Measurements from ENCODE around the gene TMPO. TPM values are rescaled to one million over a fixed set of nuclear protein-coding genes. Genes with fewer than 3 reads are reported as not detected.
"Not testable (repeated sequence)": the region's sequence is repeated elsewhere in the genome, so short reads cannot be mapped to it uniquely, and the experiment has no call there.

Gene TMPO
- total RNA-seq, 4 donors from 2014 or later, result 70.4 to 96.6 (median 77.1) TPM

DNA sequence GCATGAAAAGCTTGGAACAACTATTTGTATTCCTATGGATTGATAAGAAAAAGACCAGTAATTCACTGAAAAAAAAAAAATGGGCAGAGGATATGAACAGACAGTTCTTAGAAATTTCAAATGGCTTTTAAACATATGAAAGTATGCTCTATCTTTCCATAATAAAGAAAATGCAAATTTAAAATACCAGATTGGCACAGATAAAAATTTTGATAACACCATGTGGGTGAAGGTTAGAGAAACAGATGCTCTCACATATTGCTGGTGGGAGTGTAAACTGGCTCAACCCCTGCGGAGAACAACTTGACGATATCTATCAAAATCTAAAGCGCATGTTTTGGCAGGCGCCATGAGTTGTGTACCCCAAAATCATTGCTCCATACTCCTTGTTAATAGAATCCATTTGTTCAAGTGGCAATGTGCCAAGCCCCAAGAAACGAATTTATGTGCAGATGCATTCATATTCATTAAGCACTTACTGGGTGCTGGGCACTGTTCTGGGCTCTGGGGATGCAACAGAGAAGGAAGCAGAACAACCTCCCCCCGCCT, 29.5 kb upstream of the TMPO start:
- no peaks in the 10 kb centered on the region for H3K27me3 ChIP-seq
- peaks cover 0 to 9% (median 6%) of the 10 kb centered on the region in 3 donors for H3K4me1 ChIP-seq
- DNase-seq, result no peak
- no peaks in the 10 kb centered on the region for H3K9me3 ChIP-seq
- WGBS, 2 donors, result 76 to 79% methylated on average over 6 of the region's 6 CpGs
- intact Hi-C loops (cut with DNase I), result loop anchor here (10.0 kb wide), 1 partner anchor 61 kb away; no protein-coding TSS in a partner anchor
- no peak overlapping the region for H3K27ac ChIP-seq
- TF ChIP-seq POLR2A (IDR thresholded peaks at IDR 0.05), result no peak
- TF ChIP-seq, protein P1, sequence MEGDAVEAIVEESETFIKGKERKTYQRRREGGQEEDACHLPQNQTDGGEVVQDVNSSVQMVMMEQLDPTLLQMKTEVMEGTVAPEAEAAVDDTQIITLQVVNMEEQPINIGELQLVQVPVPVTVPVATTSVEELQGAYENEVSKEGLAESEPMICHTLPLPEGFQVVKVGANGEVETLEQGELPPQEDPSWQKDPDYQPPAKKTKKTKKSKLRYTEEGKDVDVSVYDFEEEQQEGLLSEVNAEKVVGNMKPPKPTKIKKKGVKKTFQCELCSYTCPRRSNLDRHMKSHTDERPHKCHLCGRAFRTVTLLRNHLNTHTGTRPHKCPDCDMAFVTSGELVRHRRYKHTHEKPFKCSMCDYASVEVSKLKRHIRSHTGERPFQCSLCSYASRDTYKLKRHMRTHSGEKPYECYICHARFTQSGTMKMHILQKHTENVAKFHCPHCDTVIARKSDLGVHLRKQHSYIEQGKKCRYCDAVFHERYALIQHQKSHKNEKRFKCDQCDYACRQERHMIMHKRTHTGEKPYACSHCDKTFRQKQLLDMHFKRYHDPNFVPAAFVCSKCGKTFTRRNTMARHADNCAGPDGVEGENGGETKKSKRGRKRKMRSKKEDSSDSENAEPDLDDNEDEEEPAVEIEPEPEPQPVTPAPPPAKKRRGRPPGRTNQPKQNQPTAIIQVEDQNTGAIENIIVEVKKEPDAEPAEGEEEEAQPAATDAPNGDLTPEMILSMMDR (IDR thresholded peaks at IDR 0.05), result no peak
- H3K36me3 ChIP-seq, result no peaks in the 10 kb centered on the region
- H3K4me3 ChIP-seq, result no peak overlapping the region

DNA sequence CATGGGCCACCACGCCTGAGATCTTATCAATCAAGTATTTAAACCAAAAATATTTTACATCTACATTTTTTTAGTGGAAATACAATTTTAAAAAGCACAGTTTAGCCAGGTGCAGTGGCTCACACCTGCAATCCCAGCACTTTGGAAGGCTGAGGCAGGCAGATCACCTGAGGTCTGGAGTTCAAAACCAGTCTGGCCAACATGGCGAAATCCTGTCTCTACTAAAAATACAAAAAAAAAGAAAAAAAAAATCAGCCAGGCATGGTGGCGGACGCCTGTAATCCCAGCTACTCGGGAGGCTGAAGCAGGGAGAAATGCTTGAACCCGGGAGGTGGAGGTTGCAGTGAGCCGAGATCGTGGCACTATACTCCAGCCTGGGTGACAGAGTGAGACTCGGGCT, 27.0 kb upstream of the TMPO start:
- intact Hi-C loops (cut with DNase I), result loop anchor here (10.0 kb wide), 1 partner anchor 64 kb away; no protein-coding TSS in a partner anchor
- H3K36me3 ChIP-seq, H3K4me3 ChIP-seq, DNase-seq, H3K27ac ChIP-seq, H3K27me3 ChIP-seq, H3K9me3 ChIP-seq: not testable (repeated sequence)
- peaks cover 3 to 18% (median 6%) of the 10 kb centered on the region in 3 donors for H3K4me1 ChIP-seq
- 91 to 94% methylated on average over 8 to 9 of the region's 9 CpGs for WGBS, 2 donors

DNA sequence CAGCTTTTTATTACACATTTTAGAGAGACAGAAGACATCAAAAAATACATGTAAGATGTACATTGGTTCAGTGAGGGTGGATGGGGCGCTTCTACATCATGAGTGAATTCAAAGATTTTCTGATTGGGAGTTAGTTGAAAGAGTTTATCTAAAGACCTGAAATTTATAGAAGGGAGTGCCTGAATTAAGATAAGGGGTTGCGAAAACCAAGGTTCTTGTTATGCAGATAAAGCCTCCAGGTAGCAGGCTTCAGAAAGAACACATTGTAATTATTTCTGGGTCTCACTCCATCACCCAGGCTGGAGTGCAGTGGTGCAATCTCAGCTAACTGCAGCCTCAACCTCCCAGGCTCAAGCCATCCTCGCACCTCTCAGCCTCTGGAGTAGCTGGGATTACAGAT, 26.2 kb upstream of the TMPO start:
- H3K36me3 ChIP-seq, result no peaks in the 10 kb centered on the region
- no peak overlapping the region for H3K4me3 ChIP-seq
- intact Hi-C loops (cut with DNase I), result loop anchor here (10.0 kb wide), 1 partner anchor 64 kb away; no protein-coding TSS in a partner anchor
- no peak overlapping the region for H3K27ac ChIP-seq
- H3K27me3 ChIP-seq, result no peaks in the 10 kb centered on the region
- no peak for DNase-seq
- WGBS, 2 donors, result 93 to 97% methylated on average over 3 of the region's 3 CpGs
- H3K4me1 ChIP-seq, result peaks cover 3 to 18% (median 6%) of the 10 kb centered on the region in 3 donors
- no peak for TF ChIP-seq POLR2A (IDR thresholded peaks at IDR 0.05)
- TF ChIP-seq, protein P1 (IDR thresholded peaks at IDR 0.05), result no peak
- H3K9me3 ChIP-seq, result no peaks in the 10 kb centered on the region

DNA sequence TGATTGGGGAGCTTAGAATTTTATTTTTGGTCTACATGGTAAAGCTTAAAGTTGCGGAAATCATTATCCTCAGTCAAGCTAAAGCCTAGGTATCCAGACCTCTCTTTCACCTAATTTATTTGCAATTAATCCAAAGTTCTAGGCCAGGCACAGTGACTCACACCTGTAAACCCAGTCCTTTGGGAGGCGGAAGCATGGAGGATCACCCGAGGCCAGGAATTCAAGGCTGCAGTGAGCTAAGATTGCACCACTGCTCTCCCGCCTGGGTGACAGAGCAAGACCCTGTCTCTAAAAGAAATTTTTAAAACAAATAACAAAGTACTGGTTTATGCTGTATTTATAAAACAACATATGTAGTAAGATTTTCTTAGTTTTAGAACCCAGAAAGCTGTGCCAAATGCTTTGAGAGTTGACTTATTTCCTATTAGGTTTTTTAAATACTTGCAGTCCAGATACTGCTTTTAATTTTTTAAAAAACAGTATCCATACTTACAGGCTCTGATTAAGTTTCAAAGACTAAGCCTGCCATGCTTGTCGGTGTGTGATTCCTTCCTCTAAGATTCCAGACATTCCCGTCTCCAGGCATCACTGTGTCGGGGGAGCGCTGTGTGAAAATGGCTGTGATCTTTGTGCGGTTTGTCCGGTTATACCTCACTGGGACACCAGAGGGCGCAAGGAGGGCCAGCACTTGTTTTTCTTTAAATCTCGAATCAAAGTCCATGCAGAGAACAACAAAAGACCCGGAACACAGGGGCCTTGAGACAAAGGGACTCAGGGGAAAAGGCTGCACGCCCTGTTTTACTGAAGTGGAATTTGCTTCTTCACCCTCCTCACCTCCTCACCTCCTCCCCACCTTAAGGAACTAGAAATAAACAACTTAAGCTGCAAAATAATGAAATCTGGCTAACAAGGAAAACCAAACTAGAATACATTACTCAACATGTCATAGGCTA, 24.6 kb upstream of the TMPO start:
- DNase-seq, result peak; percentile 22
- WGBS, 2 donors, result 12 to 15% methylated on average over 14 of the region's 14 CpGs
- TF ChIP-seq, protein P1 (IDR thresholded peaks at IDR 0.05), result peak; percentile 76 to 96 (median 91)
- no peak for TF ChIP-seq POLR2A (IDR thresholded peaks at IDR 0.05)
- H3K4me1 ChIP-seq, result peaks cover 3 to 18% (median 6%) of the 10 kb centered on the region in 3 donors
- H3K9me3 ChIP-seq, result no peaks in the 10 kb centered on the region
- peak overlapping the region in 3 of 4 donors; percentile 8 to 27 (median 22) for H3K4me3 ChIP-seq
- intact Hi-C loops (cut with DNase I), result no loop called here
- no peaks in the 10 kb centered on the region for H3K36me3 ChIP-seq
- peak overlapping the region; percentile 53 to 70 (median 65) for H3K27ac ChIP-seq
- H3K27me3 ChIP-seq, result no peaks in the 10 kb centered on the region

DNA sequence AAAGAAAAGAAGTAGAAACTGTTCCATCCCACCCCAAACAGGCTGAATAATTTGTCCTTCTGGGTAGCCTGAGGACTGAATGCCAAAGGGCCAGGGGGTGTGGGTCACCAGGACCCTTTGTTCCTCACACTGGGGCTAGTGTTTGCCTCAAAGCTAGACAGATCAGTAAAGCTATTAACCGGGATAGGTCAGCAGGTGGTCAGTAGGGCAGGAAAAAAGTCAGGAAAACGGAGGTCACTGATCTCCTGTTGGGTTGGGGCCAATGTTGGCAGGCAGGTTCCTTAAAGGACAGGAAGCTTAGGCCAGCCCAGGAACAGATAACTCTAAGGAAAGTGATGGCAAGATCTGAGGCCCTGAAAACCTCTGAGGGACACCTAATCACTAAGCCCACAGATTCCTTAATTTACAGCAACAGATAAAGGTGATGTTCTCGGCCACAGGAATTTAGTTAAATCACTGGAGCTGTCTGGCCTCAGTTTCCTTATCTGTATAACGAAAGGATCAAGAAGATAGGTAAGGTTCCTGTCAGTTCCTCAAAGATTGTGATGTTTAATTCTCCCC, 22.7 kb upstream of the TMPO start:
- no peak for TF ChIP-seq POLR2A (IDR thresholded peaks at IDR 0.05)
- TF ChIP-seq, protein P1 (IDR thresholded peaks at IDR 0.05), result no peak
- H3K27me3 ChIP-seq, result no peaks in the 10 kb centered on the region
- DNase-seq, result no peak
- no peaks in the 10 kb centered on the region for H3K9me3 ChIP-seq
- no peak overlapping the region for H3K27ac ChIP-seq
- no peaks in the 10 kb centered on the region for H3K36me3 ChIP-seq
- no peak overlapping the region for H3K4me3 ChIP-seq
- WGBS, 2 donors, result 61 to 78% methylated on average over 4 of the region's 4 CpGs
- intact Hi-C loops (cut with DNase I), result no loop called here
- H3K4me1 ChIP-seq, result peaks cover 3 to 18% (median 6%) of the 10 kb centered on the region in 3 donors

DNA sequence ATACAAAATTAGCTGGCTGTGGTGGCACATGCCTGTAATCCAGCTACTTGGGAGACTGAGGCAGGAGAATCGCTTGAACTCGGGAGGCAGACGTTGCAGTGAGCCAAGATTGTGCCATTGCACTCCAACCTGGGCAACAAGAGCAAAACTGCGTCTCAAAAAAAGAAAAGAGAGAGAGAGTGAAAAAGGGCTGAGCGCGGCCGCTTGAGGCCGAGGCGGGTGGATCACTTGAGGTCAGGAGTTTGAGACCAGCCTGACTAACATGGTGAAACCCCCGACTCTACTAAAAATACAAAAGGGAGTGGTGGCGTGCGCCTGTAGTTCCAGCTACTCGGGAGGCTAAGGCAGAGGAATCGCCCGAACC, 14.1 kb upstream of the TMPO start:
- H3K27me3 ChIP-seq; intact Hi-C loops (cut with DNase I); H3K27ac ChIP-seq; H3K36me3 ChIP-seq; H3K4me3 ChIP-seq; H3K9me3 ChIP-seq; DNase-seq: not testable (repeated sequence)
- H3K4me1 ChIP-seq, result peaks cover 2 to 31% (median 8%) of the 10 kb centered on the region in 3 donors
- 87 to 96% methylated on average over 15 of the region's 15 CpGs for WGBS, 2 donors

Data from esophagus squamous epithelium (tissue), 5 donors.